Calu3 (cell line): Measurements from ENCODE around the gene IRAK2. TPM values are rescaled to one million over a fixed set of nuclear protein-coding genes. Genes with fewer than 3 reads are reported as not detected.

ENCODE experiments used
- BruUV-seq: library from RNA; stranded (reverse); fragments of 400-500 nt; replicated peaks from 2 replicates; lab custom pipeline; 2021; lab: Mats Ljungman, UMichigan
- CTCF ChIA-PET: fragments of 300-600 bp; sonication (Branson Sonifier 250); formaldehyde crosslinking; loops from one replicate; lab custom pipeline; 2022; ENCODE audit warnings: antibody characterized with exemption; lab: Charles Lee
- DNase-seq: peaks from one replicate; pipeline ENCODE4 v3.0.0; 2022
- H3K27ac Mint-ChIP-seq: one replicate; pipeline ENCODE4 v1.8.0; 2022; ENCODE audit warnings: mixed read lengths; ENCODE audit not compliant: unreplicated experiment
- H3K27me3 Mint-ChIP-seq: one replicate; pipeline ENCODE4 v1.8.0; 2022; ENCODE audit warnings: mixed read lengths; ENCODE audit not compliant: unreplicated experiment
- H3K36me3 Mint-ChIP-seq: one replicate; pipeline ENCODE4 v1.8.0; 2022; ENCODE audit warnings: mild to moderate bottlenecking, moderate library complexity, mixed read lengths; ENCODE audit not compliant: insufficient read depth, unreplicated experiment
- H3K4me1 Mint-ChIP-seq: one replicate; pipeline ENCODE4 v1.8.0; 2022; ENCODE audit warnings: mild to moderate bottlenecking, low read depth, mixed read lengths; ENCODE audit not compliant: unreplicated experiment
- H3K4me3 Mint-ChIP-seq: one replicate; pipeline ENCODE4 v1.8.0; 2022; ENCODE audit warnings: mild to moderate bottlenecking, low read depth, moderate library complexity, mixed read lengths; ENCODE audit not compliant: unreplicated experiment
- H3K9me3 Mint-ChIP-seq: one replicate; pipeline ENCODE4 v1.8.0; 2022; ENCODE audit warnings: low read depth, mixed read lengths; ENCODE audit not compliant: unreplicated experiment
- CTCF ChIP-seq: fragments of 200-600 bp; IDR thresholded peaks from one replicate; pipeline ENCODE4 v1.8.0; 2022; ENCODE audit warnings: antibody characterized with exemption; ENCODE audit not compliant: unreplicated experiment
- intact Hi-C: fragments of 100-400 bp; cut with micrococcal nuclease; formaldehyde crosslinking; loops from one replicate; pipeline ENCODE4 v1.10.0; 2022; ENCODE audit not compliant: unreplicated experiment
- total RNA-seq: library from RNA; stranded (reverse); gene quantifications from 2 replicates; pipeline ENCODE4 v1.2.3, GENCODE V29; 2022

Gene IRAK2
- total RNA-seq, 1 experiment from 2014 or later = 31.6 TPM

- BruUV-seq = no TSS peak
- Mint-ChIP-seq H3K27ac (no peak overlapping the region), H3K27me3 (no peaks in the 10 kb centered on the region), H3K9me3 (no peaks in the 10 kb centered on the region), H3K4me1 (no peaks in the 10 kb centered on the region), H3K4me3 (no peak overlapping the region), H3K36me3 (peaks cover 65% of the 10 kb centered on the region)
- no peak for DNase-seq
- CTCF ChIA-PET = interaction anchor here (0.6 kb wide), 1 partner anchor 12 kb away, joined by 4 read pairs; no protein-coding TSS in a partner anchor
- intact Hi-C loops = no loop called here
- no peak for TF ChIP-seq CTCF
These were observed 13.0 kb downstream of the IRAK2 start for GRCh38 chr3:10177737-10178136.

GRCh38 chr3:10178892-10179291, 14.2 kb downstream of the IRAK2 start:
- CTCF ChIA-PET = interaction anchor here (0.7 kb wide), 1 partner anchor 11 kb away, joined by 4 read pairs; no protein-coding TSS in a partner anchor
- TSS peak; percentile 5 for BruUV-seq
- no peak for TF ChIP-seq CTCF

GRCh38 chr3:10180289-10180688, 15.6 kb downstream of the IRAK2 start:
- peaks cover 64% of the 10 kb centered on the region for H3K36me3 Mint-ChIP-seq
- no peaks in the 10 kb centered on the region for H3K9me3 Mint-ChIP-seq
- H3K27ac Mint-ChIP-seq = peak overlapping the region; percentile 41
- no peaks in the 10 kb centered on the region for H3K4me1 Mint-ChIP-seq
- H3K4me3 Mint-ChIP-seq = no peak overlapping the region
- no TSS peak for BruUV-seq
- TF ChIP-seq CTCF = no peak
- H3K27me3 Mint-ChIP-seq = no peaks in the 10 kb centered on the region
- CTCF ChIA-PET = no interaction called here
- intact Hi-C loops = no loop called here
- no peak for DNase-seq

More at GRCh38 chr3:10178892-10179291, 14.2 kb downstream of the IRAK2 start:
- H3K36me3 Mint-ChIP-seq = peaks cover 57% of the 10 kb centered on the region
- H3K27me3 Mint-ChIP-seq = no peaks in the 10 kb centered on the region
- no peak for DNase-seq
- H3K27ac Mint-ChIP-seq = no peak overlapping the region
- intact Hi-C loops = no loop called here
- no peaks in the 10 kb centered on the region for H3K9me3 Mint-ChIP-seq
- no peaks in the 10 kb centered on the region for H3K4me1 Mint-ChIP-seq
- no peak overlapping the region for H3K4me3 Mint-ChIP-seq

- H3K27me3 Mint-ChIP-seq = no peaks in the 10 kb centered on the region
- H3K27ac Mint-ChIP-seq = peak overlapping the region; percentile 41
- intact Hi-C loops = no loop called here
- peaks cover 64% of the 10 kb centered on the region for H3K36me3 Mint-ChIP-seq
- no peak for TF ChIP-seq CTCF
- CTCF ChIA-PET = no interaction called here
- no peak for DNase-seq
- no peaks in the 10 kb centered on the region for H3K4me1 Mint-ChIP-seq
- no TSS peak for BruUV-seq
- no peaks in the 10 kb centered on the region for H3K9me3 Mint-ChIP-seq
- no peak overlapping the region for H3K4me3 Mint-ChIP-seq
These were observed 16.1 kb downstream of the IRAK2 start for GRCh38 chr3:10180738-10181295.
